Activated T-helper 2 cell treated with anti-CD3 and anti-CD28 coated beads, Interferon-gamma antibody, Interleukin-2, Interleukin-4, amounts not matched to agents 10 μg/mL and 5 μg/mL and 100 μg/mL, durations not matched to agents 14 hours and 24 hours and 36 hours (primary cell): ENCODE data around the gene GAST. TPM values are rescaled to one million over a fixed set of nuclear protein-coding genes. Genes with fewer than 3 reads are reported as not detected.

Experiments used
- DNase-seq: peaks from one replicate; pipeline ENCODE4 v3.0.0; 2021; ENCODE audit warnings: low spot score
- H3K27ac Mint-ChIP-seq: one replicate; pipeline ENCODE4 v1.8.0; 2021; ENCODE audit warnings: mixed read lengths
- H3K27me3 Mint-ChIP-seq: one replicate; pipeline ENCODE4 v1.8.0; 2021; ENCODE audit warnings: low read depth, mixed read lengths
- H3K36me3 Mint-ChIP-seq: one replicate; pipeline ENCODE4 v1.8.0; 2021; ENCODE audit warnings: low read depth, mixed read lengths
- H3K4me1 Mint-ChIP-seq: one replicate; pipeline ENCODE4 v1.8.0; 2021; ENCODE audit warnings: low read depth, mixed read lengths
- H3K4me3 Mint-ChIP-seq: one replicate; pipeline ENCODE4 v1.8.0; 2021; ENCODE audit warnings: low read depth, mild to moderate bottlenecking, moderate library complexity, mixed read lengths
- H3K9me3 Mint-ChIP-seq: one replicate; pipeline ENCODE4 v1.8.0; 2021; ENCODE audit warnings: mixed read lengths
- intact Hi-C: fragments of 100-400 bp; cut with micrococcal nuclease; formaldehyde crosslinking; loops from one replicate; pipeline ENCODE4 v1.15.1; 2023
- total RNA-seq: library from RNA; stranded (reverse); gene quantifications from 2 replicates; pipeline ENCODE4 v1.2.3, GENCODE V29; 2022

GAST gene
- total RNA-seq, 1 donor from 2014 or later = not detected

DNA sequence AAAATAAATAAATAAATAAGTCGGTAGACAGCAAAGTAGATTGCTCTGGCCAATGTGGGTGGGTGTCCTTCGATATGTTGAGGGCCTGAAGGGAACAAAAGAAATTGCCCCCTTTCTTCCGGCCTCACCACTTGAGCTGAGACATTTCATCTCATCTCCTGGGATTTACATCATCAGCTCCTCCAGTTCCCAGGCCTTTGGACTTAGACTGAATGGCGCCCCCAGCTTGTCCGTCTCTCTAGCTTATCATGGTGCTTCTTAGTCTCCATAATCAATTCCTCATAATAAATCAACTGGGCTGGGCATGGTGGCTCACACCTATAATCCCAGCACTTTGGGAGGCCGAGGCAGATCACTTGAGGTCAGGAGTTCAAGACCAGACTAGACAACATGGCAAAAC is 36.1 kb downstream of the GAST start:
- Mint-ChIP-seq H3K36me3 (no peaks in the 10 kb centered on the region), H3K27me3 (no peaks in the 10 kb centered on the region), H3K9me3 (no peaks in the 10 kb centered on the region), H3K4me3 (no peak overlapping the region), H3K27ac (no peak overlapping the region), H3K4me1 (no peaks in the 10 kb centered on the region)
- intact Hi-C loops = no loop called here
- DNase-seq = no peak

GRCh38 chr17:41750862-41751261 is 38.7 kb downstream of the GAST start:
- H3K4me3 Mint-ChIP-seq = no peak overlapping the region
- DNase-seq = no peak
- no peaks in the 10 kb centered on the region for H3K4me1 Mint-ChIP-seq
- intact Hi-C loops = no loop called here
- no peaks in the 10 kb centered on the region for H3K36me3 Mint-ChIP-seq
- no peaks in the 10 kb centered on the region for H3K27me3 Mint-ChIP-seq
- no peaks in the 10 kb centered on the region for H3K9me3 Mint-ChIP-seq
- H3K27ac Mint-ChIP-seq = no peak overlapping the region

DNA sequence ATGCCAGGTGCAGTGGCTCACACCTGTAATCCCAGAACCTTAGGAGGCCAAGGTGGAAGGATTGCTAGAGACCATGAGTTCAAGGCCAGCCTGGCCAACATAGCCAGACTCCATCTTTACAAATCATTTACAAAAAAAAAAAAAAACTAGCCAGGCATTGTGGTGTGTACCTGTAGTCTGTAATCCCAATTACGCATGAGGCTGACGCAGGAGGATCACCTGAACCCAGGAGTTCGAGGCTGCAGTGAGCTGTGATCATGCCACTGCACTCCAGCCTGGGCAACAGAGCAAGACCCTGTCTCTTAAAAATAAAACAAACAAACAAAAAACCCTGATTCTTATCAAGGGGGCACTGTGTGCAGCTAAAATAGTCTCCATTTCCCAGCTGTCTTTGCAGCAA is 39.2 kb downstream of the GAST start:
- Mint-ChIP-seq H3K27me3 (no peaks in the 10 kb centered on the region), H3K4me3 (no peak overlapping the region), H3K9me3 (no peaks in the 10 kb centered on the region), H3K36me3 (no peaks in the 10 kb centered on the region), H3K27ac (no peak overlapping the region), H3K4me1 (no peaks in the 10 kb centered on the region)
- intact Hi-C loops = no loop called here
- no peak for DNase-seq

DNA sequence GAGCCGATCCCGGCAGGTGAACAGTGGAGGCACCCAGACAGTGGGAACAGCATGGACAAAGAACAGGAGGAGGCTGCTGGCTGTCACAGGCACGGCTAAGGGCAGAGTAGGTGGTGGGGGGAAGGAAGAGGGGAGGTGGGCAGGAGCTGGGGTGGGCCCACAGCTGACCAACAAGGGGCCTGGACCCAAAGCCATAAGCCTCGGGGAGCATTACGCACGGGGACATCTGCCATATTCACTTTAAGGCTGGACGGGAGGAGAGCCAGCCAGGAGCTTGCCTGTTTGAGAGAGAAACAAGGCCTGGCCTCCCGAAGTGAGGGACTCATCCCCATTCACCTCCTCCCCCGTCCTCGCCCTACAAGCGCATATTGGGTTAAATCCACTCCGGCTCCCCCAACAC is 41.9 kb downstream of the GAST start:
- Mint-ChIP-seq H3K27me3 (no peaks in the 10 kb centered on the region), H3K9me3 (no peaks in the 10 kb centered on the region), H3K27ac (no peak overlapping the region), H3K36me3 (no peaks in the 10 kb centered on the region), H3K4me1 (no peaks in the 10 kb centered on the region), H3K4me3 (no peak overlapping the region)
- no peak for DNase-seq
- intact Hi-C loops = no loop called here

- intact Hi-C loops = no loop called here
- H3K4me1 Mint-ChIP-seq = no peaks in the 10 kb centered on the region
- no peaks in the 10 kb centered on the region for H3K36me3 Mint-ChIP-seq
- H3K4me3 Mint-ChIP-seq = no peak overlapping the region
- no peaks in the 10 kb centered on the region for H3K27me3 Mint-ChIP-seq
- no peak for DNase-seq
- no peak overlapping the region for H3K27ac Mint-ChIP-seq
- H3K9me3 Mint-ChIP-seq = no peaks in the 10 kb centered on the region
These were observed 46.5 kb downstream of the GAST start for GRCh38 chr17:41758601-41759000.

DNA sequence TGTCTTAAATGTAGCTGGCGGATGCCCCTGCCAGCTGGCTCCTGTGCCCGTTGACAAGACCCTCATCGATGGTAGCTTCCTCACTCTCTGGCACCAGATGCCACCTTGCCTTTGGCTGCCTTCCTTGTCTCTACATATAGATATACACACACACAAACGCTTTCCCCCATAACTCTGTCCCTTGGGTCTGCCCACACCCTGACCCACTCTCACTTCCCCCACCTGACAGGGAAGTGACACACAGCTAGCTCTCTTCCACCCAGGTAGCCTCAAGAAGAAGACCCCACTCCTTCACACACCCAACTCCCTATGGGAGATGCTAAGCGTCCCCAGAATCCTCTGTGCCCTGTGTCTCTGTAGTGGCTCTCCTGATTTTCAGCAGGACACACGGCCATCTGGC is 48.7 kb downstream of the GAST start:
- Mint-ChIP-seq H3K27ac (no peak overlapping the region), H3K4me3 (no peak overlapping the region), H3K9me3 (no peaks in the 10 kb centered on the region), H3K4me1 (no peaks in the 10 kb centered on the region), H3K36me3 (no peaks in the 10 kb centered on the region), H3K27me3 (no peaks in the 10 kb centered on the region)
- intact Hi-C loops = no loop called here
- DNase-seq = no peak

- Mint-ChIP-seq H3K4me3 (no peak overlapping the region), H3K36me3 (no peaks in the 10 kb centered on the region), H3K4me1 (no peaks in the 10 kb centered on the region), H3K9me3 (no peaks in the 10 kb centered on the region), H3K27ac (no peak overlapping the region), H3K27me3 (no peaks in the 10 kb centered on the region)
- no peak for DNase-seq
- intact Hi-C loops = no loop called here
These were observed 50.3 kb downstream of the GAST start for GRCh38 chr17:41762391-41762790.

- Mint-ChIP-seq H3K9me3 (no peaks in the 10 kb centered on the region), H3K27ac (no peak overlapping the region), H3K4me1 (no peaks in the 10 kb centered on the region), H3K36me3 (no peaks in the 10 kb centered on the region), H3K4me3 (no peak overlapping the region), H3K27me3 (no peaks in the 10 kb centered on the region)
- DNase-seq = no peak
- intact Hi-C loops = no loop called here
These were observed 50.7 kb downstream of the GAST start for GRCh38 chr17:41762841-41763240.

DNA sequence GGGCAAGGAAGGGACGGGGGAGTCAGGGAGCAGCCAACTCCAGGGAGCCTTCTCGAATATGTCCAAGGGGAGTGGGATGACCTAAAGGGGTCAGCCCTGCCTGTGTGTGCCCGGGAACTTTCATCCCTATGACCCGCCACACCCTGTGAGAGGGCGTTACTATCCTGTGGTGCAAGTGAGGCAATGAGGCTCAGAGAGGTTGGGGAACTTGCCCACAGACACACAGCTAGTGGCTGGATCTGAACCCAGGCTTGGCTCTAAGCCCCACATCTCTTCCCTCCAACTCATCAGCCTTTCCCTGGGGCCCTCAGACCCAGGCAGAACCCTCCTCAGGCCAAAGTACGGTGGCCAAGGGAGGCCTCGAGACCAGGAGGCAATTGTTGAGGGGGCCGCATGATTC is 51.2 kb downstream of the GAST start:
- no peaks in the 10 kb centered on the region for H3K27me3 Mint-ChIP-seq
- intact Hi-C loops = no loop called here
- H3K4me3 Mint-ChIP-seq = no peak overlapping the region

More for the DNA sequence above, 51.2 kb downstream of the GAST start:
- no peaks in the 10 kb centered on the region for H3K4me1 Mint-ChIP-seq
- no peaks in the 10 kb centered on the region for H3K9me3 Mint-ChIP-seq
- no peak overlapping the region for H3K27ac Mint-ChIP-seq
- no peak for DNase-seq
- H3K36me3 Mint-ChIP-seq = no peaks in the 10 kb centered on the region

Other genes with a start within 250 kb of the GAST start
- gene KRT32, start 244.9 kb upstream of the GAST start, total RNA-seq = not detected in 2 replicates
- not detected in 2 replicates for gene KRT35, start 231.2 kb upstream of the GAST start, total RNA-seq
- gene KRT36, start 222.4 kb upstream of the GAST start, total RNA-seq = not detected in 2 replicates
- gene KRT13, start 206.7 kb upstream of the GAST start, total RNA-seq = not detected in 2 replicates
- gene KRT15, start 193.4 kb upstream of the GAST start, total RNA-seq = not detected in 2 replicates
- gene KRT19, start 184.0 kb upstream of the GAST start, total RNA-seq = not detected in 2 replicates
- gene KRT9, start 140.3 kb upstream of the GAST start, total RNA-seq = not detected in 2 replicates
- not detected in 2 replicates for gene KRT14, start 125.4 kb upstream of the GAST start, total RNA-seq
- not detected in 2 replicates for gene KRT16, start 99.6 kb upstream of the GAST start, total RNA-seq
- gene KRT17, start 87.8 kb upstream of the GAST start, total RNA-seq = not detected in 2 replicates
- gene EIF1, start 23.4 kb upstream of the GAST start, total RNA-seq = 779 and 785 TPM in 2 replicates
- gene HAP1, start 22.3 kb downstream of the GAST start, total RNA-seq = 0.11 and 0.23 TPM in 2 replicates
- gene JUP, start 74.4 kb downstream of the GAST start, total RNA-seq = 0.78 and 1.3 TPM in 2 replicates
- gene P3H4, start 99.6 kb downstream of the GAST start, total RNA-seq = 7.8 and 8.6 TPM in 2 replicates
- gene FKBP10, start 100.7 kb downstream of the GAST start, total RNA-seq = 1.3 and 1.4 TPM in 2 replicates
- gene NT5C3B, start 123.9 kb downstream of the GAST start, total RNA-seq = 59.9 and 62.0 TPM in 2 replicates
- gene KLHL10, start 125.5 kb downstream of the GAST start, total RNA-seq = 0.16 and 0.23 TPM in 2 replicates
- 44.3 and 46.0 TPM in 2 replicates for gene KLHL11, start 153.1 kb downstream of the GAST start, total RNA-seq
- 223 and 232 TPM in 2 replicates for gene ACLY, start 206.6 kb downstream of the GAST start, total RNA-seq
- gene ODAD4, start 218.3 kb downstream of the GAST start, total RNA-seq = 0.50 and 0.85 TPM in 2 replicates